HG02943 (cell line): ENCODE results near the gene GSG1L2.

ENCODE experiments used
- ATAC-seq: cut with Tn5 transposase; IDR thresholded peaks from one replicate; pipeline ENCODE4 v1.9.1; 2021; ENCODE audit warnings: mild to moderate bottlenecking, low read depth, moderate library complexity; ENCODE audit not compliant: unreplicated experiment

GSG1L2 gene

GRCh38 chr17:9821921-9822320, at the start of gene GSG1L2:
GSG1L2 (minus strand) TSS chr17:9822079; CDS start chr17:9822071, 8 bp downstream.
- no peak for ATAC-seq

- no peak for ATAC-seq
Observed at GRCh38 chr17:9868552-9868951, 46.7 kb upstream of the GSG1L2 start.

- no peak for ATAC-seq
Observed at GRCh38 chr17:9865586-9865985, 43.7 kb upstream of the GSG1L2 start.

- ATAC-seq, result no peak
Observed at GRCh38 chr17:9862949-9863348, 41.1 kb upstream of the GSG1L2 start.

- ATAC-seq, result no peak
Observed at GRCh38 chr17:9862220-9862619, 40.3 kb upstream of the GSG1L2 start.

GRCh38 chr17:9860851-9861250, 39.0 kb upstream of the GSG1L2 start:
- no peak for ATAC-seq

GRCh38 chr17:9859781-9860180, 37.9 kb upstream of the GSG1L2 start:
- no peak for ATAC-seq

GRCh38 chr17:9855036-9855435, 33.2 kb upstream of the GSG1L2 start:
- ATAC-seq, result no peak

GRCh38 chr17:9854255-9854654, 32.4 kb upstream of the GSG1L2 start:
- no peak for ATAC-seq

GRCh38 chr17:9850151-9850550, 28.3 kb upstream of the GSG1L2 start:
- no peak for ATAC-seq

- ATAC-seq, result no peak
Observed at GRCh38 chr17:9845306-9845705, 23.4 kb upstream of the GSG1L2 start.

GRCh38 chr17:9844153-9844552, 22.3 kb upstream of the GSG1L2 start:
- no peak for ATAC-seq

- ATAC-seq, result no peak
Observed at GRCh38 chr17:9843152-9844010, 21.5 kb upstream of the GSG1L2 start.

GRCh38 chr17:9842057-9842758, 20.3 kb upstream of the GSG1L2 start:
- ATAC-seq, result no peak

- no peak for ATAC-seq
Observed at GRCh38 chr17:9839433-9839832, 17.6 kb upstream of the GSG1L2 start.

GRCh38 chr17:9837551-9838471, 15.9 kb upstream of the GSG1L2 start:
- no peak for ATAC-seq

- no peak for ATAC-seq
Observed at GRCh38 chr17:9833922-9834321, 12.0 kb upstream of the GSG1L2 start.

GRCh38 chr17:9830711-9831110, 8.8 kb upstream of the GSG1L2 start:
- ATAC-seq, result no peak

- no peak for ATAC-seq
Observed at GRCh38 chr17:9829343-9829742, 7.5 kb upstream of the GSG1L2 start.
